IPS DF 6.9 (cell line): Measurements from ENCODE around the gene RSBN1L.

Source experiments
- DNase-seq: peaks from one replicate; pipeline ENCODE4 v3.0.0-alpha.2; 2013; ENCODE audit warnings: low read depth, low spot score
- H3K27ac ChIP-seq: one replicate; pipeline ENCODE4 v1.5.1; 2013; ENCODE audit warnings: low read length, control low read depth
- H3K27me3 ChIP-seq: 2 replicates; pipeline ENCODE4 v1.6.1; 2013; ENCODE audit warnings: mild to moderate bottlenecking, low read length; ENCODE audit not compliant: control insufficient read depth, insufficient read depth
- H3K36me3 ChIP-seq: 2 replicates; pipeline ENCODE4 v1.6.1; 2013; ENCODE audit warnings: low read length; ENCODE audit not compliant: control insufficient read depth, insufficient read depth
- H3K4me1 ChIP-seq: 2 replicates; pipeline ENCODE4 v1.6.1; 2013; ENCODE audit warnings: low read length; ENCODE audit not compliant: control insufficient read depth, insufficient read depth
- H3K4me3 ChIP-seq: 2 replicates; pipeline ENCODE4 v1.5.1; 2013; ENCODE audit warnings: mild to moderate bottlenecking, low read length
- H3K9me3 ChIP-seq: 2 replicates; pipeline ENCODE4 v1.6.1; 2013; ENCODE audit warnings: low read length, inconsistent platforms; ENCODE audit not compliant: control insufficient read depth, insufficient read depth
- WGBS: extraction: QIAGEN DNeasy Blood & Tissue Kit; methylation state at CpG from one replicate; pipeline ENCODE4 v1.1.7; 2013; ENCODE audit warnings: mixed read lengths, missing lambda C conversion rate; ENCODE audit not compliant: insufficient read length, insufficient coverage; 5-methylcytosine and 5-hydroxymethylcytosine counted together

RSBN1L gene

DNA sequence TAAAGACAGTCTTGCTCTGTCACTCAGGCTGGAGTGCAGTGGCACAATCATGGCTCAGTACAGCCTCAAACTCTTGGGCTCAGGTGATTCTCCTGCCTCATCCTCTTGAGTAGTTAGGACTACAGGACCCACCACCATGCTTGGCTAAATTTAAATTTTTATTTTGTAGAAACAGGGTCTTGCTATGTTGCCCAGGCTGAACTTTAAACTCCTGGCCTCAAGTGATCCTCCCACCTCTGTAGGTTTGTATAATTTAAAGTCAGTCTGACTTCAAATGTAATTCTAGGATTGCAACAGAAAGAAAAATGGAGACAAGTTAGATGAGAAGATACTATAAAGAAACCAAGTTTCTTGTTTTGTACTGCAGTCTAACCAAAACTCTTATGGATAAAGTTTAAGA, 90.5 kb downstream of the RSBN1L start:
- H3K4me3 ChIP-seq, result no peak overlapping the region
- no peaks in the 10 kb centered on the region for H3K36me3 ChIP-seq
- no peak overlapping the region for H3K27ac ChIP-seq
- H3K27me3 ChIP-seq, result no peaks in the 10 kb centered on the region
- H3K9me3 ChIP-seq, result no peaks in the 10 kb centered on the region
- H3K4me1 ChIP-seq, result no peaks in the 10 kb centered on the region
- DNase-seq, result no peak

DNA sequence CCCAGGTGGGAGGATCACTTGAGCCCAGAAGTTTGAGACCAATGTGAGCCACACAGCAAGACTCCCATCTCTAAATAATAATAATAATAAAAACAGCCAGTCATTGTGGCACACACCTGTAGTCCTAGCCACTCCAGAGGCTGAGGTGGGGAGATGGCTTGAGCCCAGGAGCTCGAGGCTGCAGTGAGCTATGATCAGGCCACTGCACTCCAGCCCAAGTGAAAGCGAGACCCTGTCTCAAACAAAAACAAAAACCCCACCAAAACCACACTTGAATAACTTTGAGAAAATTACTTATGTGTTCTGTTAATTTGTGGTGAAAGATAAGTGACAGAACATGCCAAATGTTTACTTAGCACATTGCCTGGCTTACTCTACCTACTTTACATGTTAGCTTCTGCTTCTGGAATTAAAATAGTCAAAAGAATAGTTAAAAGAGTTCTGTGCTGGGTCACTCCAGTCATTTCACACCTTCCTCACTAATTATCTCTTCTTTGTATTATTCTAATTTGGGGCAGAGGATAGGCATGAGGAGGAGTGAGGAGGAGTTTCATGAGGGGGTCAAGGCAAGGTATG, 92.2 kb downstream of the RSBN1L start:
- Histone ChIP-seq H3K4me3 (no peak overlapping the region), H3K4me1 (no peaks in the 10 kb centered on the region), H3K27ac (no peak overlapping the region), H3K9me3 (no peaks in the 10 kb centered on the region), H3K36me3 (no peaks in the 10 kb centered on the region), H3K27me3 (no peaks in the 10 kb centered on the region)
- WGBS, result no CpG with 5 or more reads among the region's 2 CpGs
- no peak for DNase-seq

DNA sequence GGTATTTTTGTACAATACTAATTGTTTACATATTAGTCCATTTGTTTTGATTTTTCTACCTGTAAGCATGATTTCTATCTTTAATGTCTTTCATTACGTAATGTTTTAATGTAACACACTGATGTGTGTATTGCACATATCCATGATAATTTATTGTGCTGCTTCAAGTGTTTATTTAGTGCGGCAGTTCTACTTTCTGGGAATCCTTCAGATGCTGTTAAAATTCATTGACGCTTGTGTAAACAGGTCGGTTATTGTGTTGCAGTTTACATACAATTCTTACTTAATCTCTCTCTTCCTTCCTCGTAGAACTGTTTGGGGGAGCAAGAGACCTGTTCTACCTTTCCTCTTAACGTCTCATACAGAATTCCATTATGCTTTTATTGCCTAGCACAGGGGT, 95.1 kb downstream of the RSBN1L start:
- no CpG with 5 or more reads among the region's 6 CpGs for WGBS
- Histone ChIP-seq H3K9me3 (no peaks in the 10 kb centered on the region), H3K27me3 (no peaks in the 10 kb centered on the region), H3K27ac (no peak overlapping the region), H3K36me3 (no peaks in the 10 kb centered on the region; the same call in 1 of the 2 replicates), H3K4me1 (no peaks in the 10 kb centered on the region), H3K4me3 (no peak overlapping the region)
- no peak for DNase-seq

DNA sequence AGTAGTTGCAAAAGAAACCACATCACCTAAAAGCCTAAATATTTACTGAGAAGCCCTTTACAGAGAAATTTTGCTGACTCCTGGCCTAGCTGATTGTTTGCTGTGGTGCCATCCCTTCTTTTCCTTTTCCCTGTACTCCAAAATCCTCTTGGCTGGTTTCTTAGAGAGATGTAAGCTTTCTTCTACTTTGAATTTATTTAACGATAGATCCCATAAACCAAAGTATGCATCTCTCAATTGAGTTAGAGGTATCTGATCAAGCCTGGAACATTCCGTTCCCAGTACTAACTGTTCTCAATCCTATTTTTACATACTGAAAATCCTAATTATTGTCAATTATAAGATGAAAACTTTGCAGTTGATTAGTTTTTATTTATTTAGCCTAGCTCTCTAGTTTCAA, 95.7 kb downstream of the RSBN1L start:
- no peaks in the 10 kb centered on the region for H3K4me1 ChIP-seq
- DNase-seq, result no peak
- no CpG with 5 or more reads among the region's 2 CpGs for WGBS
- no peak overlapping the region for H3K4me3 ChIP-seq
- H3K9me3 ChIP-seq, result no peaks in the 10 kb centered on the region
- no peaks in the 10 kb centered on the region; the same call in 1 of the 2 replicates for H3K36me3 ChIP-seq
- H3K27me3 ChIP-seq, result no peaks in the 10 kb centered on the region
- H3K27ac ChIP-seq, result no peak overlapping the region

GRCh38 chr7:77794000-77794399, 97.7 kb downstream of the RSBN1L start:
- Histone ChIP-seq H3K36me3 (no peaks in the 10 kb centered on the region; the same call in 1 of the 2 replicates), H3K4me1 (no peaks in the 10 kb centered on the region), H3K4me3 (no peak overlapping the region), H3K27ac (no peak overlapping the region), H3K27me3 (no peaks in the 10 kb centered on the region), H3K9me3 (no peaks in the 10 kb centered on the region)
- no CpG with 5 or more reads among the region's 4 CpGs for WGBS
- no peak for DNase-seq

GRCh38 chr7:77796109-77796508, 99.8 kb downstream of the RSBN1L start:
- Histone ChIP-seq H3K36me3 (no peaks in the 10 kb centered on the region; the same call in 1 of the 2 replicates), H3K27me3 (no peaks in the 10 kb centered on the region), H3K4me1 (no peaks in the 10 kb centered on the region), H3K27ac (no peak overlapping the region), H3K4me3 (no peak overlapping the region), H3K9me3 (no peaks in the 10 kb centered on the region)
- WGBS, result no CpG with 5 or more reads among the region's 3 CpGs
- DNase-seq, result no peak

GRCh38 chr7:77796960-77797359, 100.7 kb downstream of the RSBN1L start:
- no CpG with 5 or more reads among the region's 5 CpGs for WGBS
- no peaks in the 10 kb centered on the region for H3K4me1 ChIP-seq
- H3K27ac ChIP-seq, result no peak overlapping the region
- peak overlapping the region; percentile 99; the same call in 1 of the 2 replicates for H3K4me3 ChIP-seq
- no peaks in the 10 kb centered on the region for H3K9me3 ChIP-seq
- H3K36me3 ChIP-seq, result no peaks in the 10 kb centered on the region; the same call in 1 of the 2 replicates
- DNase-seq, result no peak
- no peaks in the 10 kb centered on the region for H3K27me3 ChIP-seq

- Histone ChIP-seq H3K27me3 (no peaks in the 10 kb centered on the region), H3K36me3 (no peaks in the 10 kb centered on the region; the same call in 1 of the 2 replicates), H3K4me3 (peak overlapping the region; percentile 99), H3K9me3 (no peaks in the 10 kb centered on the region), H3K27ac (no peak overlapping the region), H3K4me1 (no peaks in the 10 kb centered on the region)
- WGBS, result no CpG with 5 or more reads among the region's 35 CpGs
- DNase-seq, result no peak
Observed at GRCh38 chr7:77797734-77798393, 101.6 kb downstream of the RSBN1L start.

- H3K4me1 ChIP-seq, result no peaks in the 10 kb centered on the region
Observed at GRCh38 chr7:77798394-77799077, 102.3 kb downstream of the RSBN1L start, which contains the start of the genes PHTF2 and TMEM60. TSS of gene PHTF2 (plus strand) at chr7:77798773. TSS of gene TMEM60 (minus strand) at chr7:77798434. CDS start at chr7:77794373, 4,061 bp downstream.

GRCh38 chr7:77799078-77799964, 103.1 kb downstream of the RSBN1L start:
- no CpG with 5 or more reads among the region's 55 CpGs for WGBS
- Histone ChIP-seq H3K4me1 (no peaks in the 10 kb centered on the region), H3K27ac (no peak overlapping the region), H3K27me3 (no peaks in the 10 kb centered on the region), H3K9me3 (no peaks in the 10 kb centered on the region), H3K36me3 (no peaks in the 10 kb centered on the region; the same call in 1 of the 2 replicates), H3K4me3 (peak overlapping the region; percentile 83; the same call in 1 of the 2 replicates)
- no peak for DNase-seq

More at GRCh38 chr7:77798394-77799077, 102.3 kb downstream of the RSBN1L start, which contains the start of the genes PHTF2 and TMEM60:
- no peak within 1 kb of the TSS for H3K27ac ChIP-seq
- DNase-seq, result peak; percentile 98
- H3K4me3 ChIP-seq, result peak within 1 kb of the TSS; percentile 99
- no peaks in the 10 kb centered on the region; the same call in 1 of the 2 replicates for H3K36me3 ChIP-seq
- H3K27me3 ChIP-seq, result no peaks in the 10 kb centered on the region
- no CpG with 5 or more reads among the region's 61 CpGs for WGBS
- no peaks in the 10 kb centered on the region for H3K9me3 ChIP-seq
